GM19025 (cell line): ENCODE data around the gene PRSS8.
A peak's percentile ranks its signal among the peaks of the same experiment; 100 is the strongest.
"Not testable (repeated sequence)": the region's sequence is repeated elsewhere in the genome, so short reads cannot be mapped to it uniquely, and the experiment has no call there.

Experiments used
- ATAC-seq: cut with Tn5 transposase; IDR thresholded peaks from one replicate; pipeline ENCODE4 v1.9.1; 2021; ENCODE audit warnings: mild to moderate bottlenecking, low read depth, moderate library complexity; ENCODE audit not compliant: unreplicated experiment

Gene PRSS8

GRCh38 chr16:31145398-31145990, 10.0 kb upstream of the PRSS8 start:
- no peak for ATAC-seq

DNA sequence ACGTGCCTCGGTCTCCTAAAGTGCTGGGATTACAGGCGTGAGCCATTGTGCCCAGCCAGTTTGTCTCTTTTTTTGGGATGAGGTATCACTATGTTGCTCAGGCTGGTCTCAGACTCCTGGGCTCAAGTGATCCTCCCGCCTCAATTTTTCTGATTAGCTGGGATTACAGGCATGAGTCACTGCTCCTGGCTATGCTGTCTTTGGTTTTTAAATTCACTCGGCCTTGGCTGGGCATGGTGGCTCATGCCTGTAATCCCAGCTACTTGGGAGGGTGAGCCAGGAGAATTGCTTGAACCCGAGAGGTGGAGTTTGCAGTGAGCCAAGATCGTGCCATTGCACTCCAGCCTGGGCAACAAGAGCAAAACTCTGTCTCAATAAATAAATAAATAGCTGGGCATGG, 8.9 kb upstream of the PRSS8 start:
- not testable (repeated sequence) for ATAC-seq

DNA sequence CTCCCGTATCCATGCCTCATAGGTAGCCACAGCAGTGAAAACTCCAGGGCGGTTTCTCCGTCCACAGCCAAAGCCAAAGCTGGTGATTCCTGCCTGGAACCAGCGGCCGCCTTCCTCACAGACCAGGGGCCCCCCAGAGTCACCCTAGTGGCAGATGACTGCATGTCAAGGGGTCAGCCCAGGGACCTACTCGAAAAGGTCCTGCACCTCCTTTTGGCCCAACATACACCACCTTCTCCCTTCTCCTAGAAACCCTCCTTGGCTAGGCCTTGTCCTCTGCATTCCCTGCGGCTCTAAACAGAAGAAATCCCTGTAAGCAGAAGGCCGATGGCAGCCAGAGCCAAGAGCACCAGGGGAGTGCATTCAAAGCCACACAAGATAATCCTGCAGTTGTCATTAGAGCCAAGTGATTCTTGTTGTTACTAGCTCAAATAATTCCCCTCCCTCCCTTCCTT, 8.2 kb upstream of the PRSS8 start:
- ATAC-seq = no peak

DNA sequence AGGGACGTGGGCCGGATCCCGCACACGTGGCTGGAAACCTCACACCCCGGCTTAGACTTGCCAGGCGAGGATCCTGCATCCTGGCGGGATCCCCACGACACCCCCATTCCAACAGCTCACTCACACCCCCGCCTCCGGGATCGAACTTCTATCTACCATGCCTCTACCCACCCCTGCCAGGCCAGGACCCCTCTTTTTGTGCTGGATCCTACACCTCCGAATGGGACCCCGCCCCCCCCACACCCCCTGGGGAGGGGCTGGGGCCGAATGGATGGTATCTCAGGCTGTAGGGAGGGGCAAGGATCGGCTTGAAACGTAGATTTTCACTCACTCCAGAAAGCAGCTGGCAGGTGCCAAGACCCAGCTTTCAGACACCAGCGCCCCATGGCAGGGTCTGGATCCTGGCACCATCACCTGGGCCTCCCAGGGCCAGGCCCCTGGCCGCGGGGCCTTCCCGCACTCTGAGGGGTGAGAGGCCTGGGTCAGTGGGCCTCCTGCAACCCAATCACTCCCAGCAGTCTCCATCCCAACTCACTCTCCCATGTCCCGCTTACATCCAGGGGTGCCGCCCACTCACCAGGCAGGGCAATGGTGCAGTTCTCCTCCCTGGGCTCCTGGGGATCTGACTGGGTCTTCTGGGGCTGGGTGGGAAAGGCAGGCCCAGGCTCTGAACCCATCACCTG, 7.6 kb upstream of the PRSS8 start:
- no peak for ATAC-seq

GRCh38 chr16:31142109-31143010, 6.8 kb upstream of the PRSS8 start:
- ATAC-seq = peak; percentile 93

GRCh38 chr16:31141489-31142108, 6.1 kb upstream of the PRSS8 start:
- no peak for ATAC-seq

GRCh38 chr16:31141071-31141469, 5.5 kb upstream of the PRSS8 start:
- not testable (repeated sequence) for ATAC-seq

GRCh38 chr16:31138621-31139578, 3.4 kb upstream of the PRSS8 start:
- ATAC-seq = no peak

GRCh38 chr16:31136822-31137499, 1.4 kb upstream of the PRSS8 start:
- not testable (repeated sequence) for ATAC-seq

GRCh38 chr16:31136287-31136662, 748 bp upstream of the PRSS8 start:
- no peak for ATAC-seq

GRCh38 chr16:31134625-31135534, 647 bp downstream of the PRSS8 start:
- no peak for ATAC-seq

DNA sequence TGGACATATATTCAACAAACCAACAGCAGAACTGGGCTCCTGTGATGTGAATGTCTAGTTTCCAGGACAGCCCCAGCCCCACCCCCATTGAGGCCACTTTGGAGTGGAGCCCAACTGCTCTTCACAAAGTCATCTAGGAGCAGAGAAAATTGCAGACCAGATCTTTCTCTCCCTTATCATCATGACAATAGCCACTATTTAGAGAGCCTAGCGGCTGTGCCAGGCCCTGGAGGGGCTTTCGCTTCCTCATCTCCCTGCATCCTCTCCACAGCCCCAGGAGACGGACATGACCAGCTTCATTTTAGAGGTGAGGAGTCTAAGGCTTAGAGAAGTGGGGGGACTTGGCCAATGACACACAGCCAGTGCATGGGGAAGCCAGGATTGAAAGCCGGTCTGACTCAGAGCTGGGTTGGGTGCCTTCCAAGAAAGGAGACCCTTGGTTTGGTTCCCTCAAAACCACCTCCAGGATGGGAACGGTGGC, 1.4 kb downstream of the PRSS8 start:
- ATAC-seq = no peak

- no peak for ATAC-seq
Observed at GRCh38 chr16:31133046-31133501, 2.5 kb downstream of the PRSS8 start.

DNA sequence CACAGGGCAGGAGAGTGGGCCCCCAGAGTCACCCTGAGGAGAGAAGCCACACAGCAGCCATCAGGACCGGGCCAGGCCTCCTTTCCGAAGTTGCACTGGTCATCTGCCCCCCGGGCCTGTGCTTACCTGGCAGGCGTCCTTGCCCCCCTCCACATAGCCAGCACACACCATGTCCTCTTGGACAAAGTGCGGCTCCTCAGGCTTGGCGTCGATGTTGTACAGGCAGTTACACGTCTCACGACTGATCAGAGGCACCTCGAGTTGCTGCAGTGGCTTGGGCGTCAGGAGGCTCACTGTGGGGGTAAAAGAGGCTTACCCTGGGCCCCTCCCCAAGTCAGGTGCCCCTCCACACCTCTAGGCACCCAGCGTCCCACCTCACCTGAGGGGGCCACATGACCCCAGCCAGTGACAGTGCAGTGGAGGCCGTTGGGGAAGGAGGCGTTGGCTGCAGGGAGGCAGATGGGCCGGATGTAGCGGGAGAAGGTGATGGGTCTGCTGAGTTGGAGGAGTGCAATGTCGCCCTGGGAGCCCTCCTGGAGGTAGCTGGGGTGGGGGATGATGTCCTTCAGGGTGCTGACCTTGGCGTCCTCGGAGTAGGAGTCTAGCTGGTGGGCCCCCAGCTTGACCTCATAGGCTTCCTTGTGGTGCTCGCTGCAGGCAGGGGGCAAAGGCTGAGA, 3.1 kb downstream of the PRSS8 start:
- ATAC-seq = no peak

DNA sequence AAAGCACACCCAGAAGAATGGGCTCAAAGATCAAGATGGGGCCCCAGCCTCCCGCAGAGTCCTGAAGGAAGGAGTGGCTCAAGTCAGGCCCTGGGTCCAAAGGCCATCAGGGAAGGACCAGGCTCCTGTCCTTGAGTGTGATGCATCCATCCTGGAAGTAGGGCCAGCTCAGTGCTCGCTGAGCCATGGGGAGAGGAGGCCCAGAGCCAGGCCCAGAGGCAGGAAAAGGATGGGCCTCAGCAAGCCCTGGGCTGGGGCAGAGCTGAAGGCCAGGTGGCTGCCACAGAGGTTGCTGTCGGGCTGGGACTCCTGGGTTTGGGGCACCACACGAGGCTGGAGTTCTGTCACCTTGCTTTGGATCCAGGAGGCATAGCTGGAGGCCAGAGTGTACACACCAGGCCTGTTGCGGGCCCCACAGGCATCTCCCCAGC, 3.7 kb downstream of the PRSS8 start:
- no peak for ATAC-seq

DNA sequence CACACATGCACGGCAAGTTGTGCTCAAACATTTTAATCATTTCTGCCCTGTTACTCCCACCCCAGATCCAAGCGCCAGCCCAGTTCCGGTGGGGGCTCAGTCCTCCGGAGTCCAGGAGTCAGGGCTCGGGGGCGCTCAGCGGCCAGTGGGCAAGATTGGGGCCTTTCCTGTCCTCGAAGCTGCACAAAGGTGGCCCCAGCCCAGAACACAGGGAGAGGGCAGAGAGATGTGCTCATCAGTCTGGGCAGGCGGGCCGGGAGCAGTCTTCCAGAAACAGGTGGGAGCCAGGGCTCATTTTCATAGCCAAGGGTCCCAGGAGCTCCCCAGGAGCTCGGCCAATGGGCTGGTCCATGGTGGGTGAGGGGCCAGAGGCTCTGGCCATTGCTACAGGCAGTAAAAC, 4.1 kb downstream of the PRSS8 start:
- no peak for ATAC-seq

DNA sequence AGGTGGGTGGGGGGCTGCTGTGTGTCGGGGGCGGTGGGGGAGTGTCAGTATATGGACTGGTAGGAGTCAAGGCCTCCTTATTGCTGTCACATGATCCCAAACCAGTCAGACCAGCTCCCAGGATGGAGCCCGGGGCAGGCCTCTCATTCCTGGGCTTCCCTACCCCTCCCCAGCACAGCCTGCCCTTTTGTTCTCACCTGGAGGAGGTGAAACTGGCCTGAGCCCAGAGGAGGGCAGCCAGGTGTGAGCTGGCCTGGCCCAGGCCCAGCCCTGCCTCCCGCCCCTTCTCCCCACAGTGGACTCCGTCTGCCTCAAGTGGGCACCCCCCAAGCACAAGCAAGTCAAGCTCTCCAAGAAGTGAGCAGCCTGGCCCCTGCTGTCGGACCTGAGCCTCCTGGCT, 4.6 kb downstream of the PRSS8 start:
- ATAC-seq = no peak
